ENCODE results near the gene ACTR6.
"Not testable (repeated sequence)": the region's sequence is repeated elsewhere in the genome, so short reads cannot be mapped to it uniquely, and the experiment has no call there.

Gene ACTR6

GRCh38 chr12:100200463-100201181 lies at the start of gene ACTR6:
Gene ACTR6 (plus strand): TSS chr12:100200815. CDS start chr12:100200852, 37 bp downstream.
- peak; percentile 99 for DNase-seq

GRCh38 chr12:100151769-100152168 lies 48.8 kb upstream of the ACTR6 start:
- no peak for DNase-seq

GRCh38 chr12:100153131-100153530 lies 47.5 kb upstream of the ACTR6 start:
- no peak for DNase-seq

DNA sequence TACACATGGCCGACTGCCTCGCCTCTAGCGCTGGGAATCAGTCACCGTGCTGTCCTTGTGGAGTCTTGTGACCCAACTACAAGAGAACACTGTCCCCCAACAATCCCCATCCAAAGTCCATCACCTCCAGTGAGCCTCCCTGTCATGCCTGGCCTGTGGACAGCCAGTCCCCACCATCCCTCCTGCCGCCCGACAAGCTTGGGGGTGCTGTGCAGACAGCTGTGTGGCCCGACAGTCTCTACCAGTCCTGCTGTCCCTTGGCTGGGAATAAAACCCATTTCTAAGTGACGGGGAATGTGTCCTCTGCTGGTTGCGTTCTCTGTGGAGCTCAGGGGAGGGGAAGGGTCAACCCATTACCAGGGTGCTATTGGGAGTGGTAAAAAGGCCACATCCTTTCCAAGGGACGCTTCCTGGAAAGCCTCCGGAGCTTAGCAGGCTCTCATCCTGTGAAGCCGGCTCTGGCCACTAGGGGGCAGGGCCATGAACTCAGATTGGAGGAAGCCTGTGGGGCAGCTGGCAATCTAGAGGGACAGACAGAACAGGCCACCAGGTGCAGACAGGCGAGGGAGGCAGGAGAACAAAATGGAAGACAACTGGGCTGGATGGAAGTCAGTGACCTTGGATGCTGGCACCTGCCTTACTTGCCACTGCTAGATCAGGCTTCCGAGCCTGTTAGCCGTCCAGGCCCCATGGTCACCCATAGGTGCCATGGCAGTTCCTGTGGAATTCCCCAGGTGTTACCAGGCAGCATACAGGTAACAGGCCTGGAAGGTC lies 46.0 kb upstream of the ACTR6 start:
- peak; percentile 90 for DNase-seq

DNA sequence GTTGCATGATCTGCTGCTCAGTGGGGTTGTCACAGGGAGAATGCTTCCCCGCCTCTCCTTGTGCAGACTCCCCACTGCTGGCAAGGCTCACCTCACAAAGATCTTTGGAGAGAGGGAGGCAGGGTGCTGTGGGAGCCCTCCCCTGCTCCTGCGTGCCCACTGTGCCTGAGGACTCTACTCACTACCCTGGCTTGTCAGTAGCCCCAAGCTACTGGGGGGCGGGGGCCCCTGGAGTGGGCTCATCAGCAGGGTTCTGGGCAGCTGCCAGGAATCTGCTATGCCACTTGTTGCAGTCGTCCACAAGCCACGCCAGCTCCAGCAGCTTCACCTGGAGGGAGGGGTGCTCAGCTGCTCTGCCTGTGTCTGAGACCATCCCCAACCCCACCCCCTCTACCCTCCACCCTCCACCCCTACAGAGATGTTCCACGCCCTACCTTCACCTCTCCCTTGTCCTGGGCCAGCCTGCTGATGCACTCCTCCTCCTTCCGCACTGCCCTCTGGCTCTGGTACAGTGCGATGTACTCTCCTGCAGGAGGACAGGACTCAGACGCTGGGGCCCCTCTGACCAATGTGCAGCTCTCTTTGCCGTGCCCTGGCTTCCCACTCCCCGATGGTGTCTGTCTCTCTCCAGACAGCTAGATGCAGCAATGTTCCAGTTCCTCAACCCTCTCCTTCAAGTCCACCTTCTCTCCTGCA lies 43.7 kb upstream of the ACTR6 start:
- DNase-seq, result no peak

GRCh38 chr12:100157427-100157821 lies 43.2 kb upstream of the ACTR6 start:
- no peak for DNase-seq

- DNase-seq, result no peak
Measured at GRCh38 chr12:100158535-100158934, 42.1 kb upstream of the ACTR6 start.

GRCh38 chr12:100159391-100160104 lies 41.1 kb upstream of the ACTR6 start:
- no peak for DNase-seq

DNA sequence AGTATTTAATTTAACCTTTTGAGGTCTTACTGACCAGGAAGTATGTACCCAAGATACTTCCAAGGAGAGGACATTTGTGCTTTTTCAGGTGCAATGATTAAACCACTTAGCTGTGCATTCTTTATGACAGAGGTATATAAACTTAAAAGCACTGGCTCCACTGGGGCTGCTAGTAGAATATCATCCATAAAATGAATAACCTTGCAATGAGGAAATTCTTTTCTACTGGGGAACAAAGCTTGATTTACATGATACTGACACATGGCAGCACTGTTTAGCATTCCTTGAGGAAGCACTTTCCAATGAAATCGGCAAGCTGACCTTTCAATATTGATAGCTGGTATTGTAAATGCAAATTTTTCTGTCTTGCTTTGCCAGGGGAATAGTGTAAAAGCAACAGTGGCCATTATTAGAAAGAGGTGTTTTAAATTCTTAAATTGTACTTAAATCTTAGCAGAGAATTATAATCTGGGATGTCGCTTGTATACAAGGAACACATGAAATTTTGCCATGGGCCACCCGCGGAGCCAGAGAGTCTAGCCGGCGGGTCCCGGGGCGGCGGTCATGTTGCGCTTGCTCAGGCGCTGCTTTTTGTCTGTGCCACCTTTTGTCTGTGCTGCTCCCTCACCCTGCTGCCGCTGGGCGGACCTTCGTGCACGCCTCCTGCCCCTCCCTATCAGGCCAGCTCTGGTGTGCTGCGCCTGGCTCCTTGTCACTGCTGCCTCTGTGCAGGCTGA lies 37.0 kb upstream of the ACTR6 start:
- peak; percentile 96 for DNase-seq

DNA sequence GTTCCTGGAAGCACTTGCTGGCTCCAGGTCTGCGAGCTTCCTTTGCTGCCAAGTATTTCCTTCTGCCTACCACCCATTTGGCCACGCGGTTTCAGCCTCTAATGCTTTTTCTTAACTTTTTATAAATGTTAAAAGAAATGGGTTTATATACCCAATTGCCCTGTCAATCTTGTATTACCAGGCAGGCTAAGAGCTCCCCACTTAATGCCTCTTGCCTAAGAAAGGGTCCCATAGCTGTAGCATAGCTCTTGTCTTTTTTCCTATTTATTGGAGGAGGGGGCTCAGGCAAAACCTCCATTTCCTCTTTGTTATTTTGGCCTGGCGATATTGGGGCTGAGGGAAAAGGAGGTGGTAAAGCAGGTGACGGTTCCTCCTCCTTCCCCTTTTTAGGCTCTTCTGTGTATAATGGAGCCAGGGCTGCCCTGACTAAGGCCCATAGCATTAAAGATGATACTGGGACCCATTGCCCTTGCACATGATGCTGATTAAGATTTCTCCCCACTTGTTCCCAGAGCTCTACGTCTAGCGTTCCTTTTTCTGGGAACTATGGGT lies 36.4 kb upstream of the ACTR6 start:
- DNase-seq, result no peak

DNA sequence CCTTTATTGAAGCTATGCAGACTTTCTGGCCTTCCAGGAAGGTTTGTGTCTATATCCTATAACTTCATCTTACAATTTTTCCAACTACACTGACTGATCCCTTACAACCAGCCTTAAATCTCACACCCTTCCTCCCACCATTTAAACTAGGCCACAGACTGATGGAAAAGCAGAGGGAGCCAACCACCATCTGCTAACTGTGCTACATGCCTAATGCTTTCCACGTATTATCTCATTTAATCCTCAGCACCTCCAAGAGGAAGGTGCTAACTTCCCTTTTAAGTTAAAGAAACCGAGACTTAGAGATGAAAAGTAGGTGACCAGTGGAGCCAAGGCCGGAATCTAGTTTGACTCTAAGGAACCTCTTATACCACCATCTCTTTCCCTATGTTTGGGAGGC lies 35.3 kb upstream of the ACTR6 start:
- DNase-seq, result no peak

DNA sequence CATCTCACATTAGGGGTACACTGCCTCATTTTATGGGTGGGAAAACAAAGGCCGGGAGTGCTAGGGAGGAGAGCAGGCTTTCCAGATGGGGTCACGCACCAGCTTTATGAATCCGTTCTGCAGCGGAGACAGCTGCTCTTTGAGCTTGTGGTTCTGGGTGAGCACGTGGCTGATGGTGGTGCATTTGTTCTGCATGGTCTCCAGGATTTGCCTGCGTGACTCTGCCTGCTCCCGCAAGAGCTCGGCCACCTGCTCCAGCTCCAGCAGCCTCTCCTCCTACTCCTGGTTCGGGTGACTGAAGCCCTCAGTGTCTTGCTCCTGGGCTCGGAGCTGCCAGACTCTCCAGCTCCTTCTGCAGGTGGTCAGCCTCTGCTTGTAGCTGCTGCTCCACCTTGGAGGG lies 34.4 kb upstream of the ACTR6 start:
- DNase-seq, result no peak

GRCh38 chr12:100168562-100168961 lies 32.1 kb upstream of the ACTR6 start:
- DNase-seq, result no peak

- no peak for DNase-seq
Measured at GRCh38 chr12:100169345-100169744, 31.3 kb upstream of the ACTR6 start.

- DNase-seq, result no peak
Measured at GRCh38 chr12:100170313-100170858, 30.2 kb upstream of the ACTR6 start.

- no peak for DNase-seq
Measured at GRCh38 chr12:100171248-100171647, 29.4 kb upstream of the ACTR6 start.

DNA sequence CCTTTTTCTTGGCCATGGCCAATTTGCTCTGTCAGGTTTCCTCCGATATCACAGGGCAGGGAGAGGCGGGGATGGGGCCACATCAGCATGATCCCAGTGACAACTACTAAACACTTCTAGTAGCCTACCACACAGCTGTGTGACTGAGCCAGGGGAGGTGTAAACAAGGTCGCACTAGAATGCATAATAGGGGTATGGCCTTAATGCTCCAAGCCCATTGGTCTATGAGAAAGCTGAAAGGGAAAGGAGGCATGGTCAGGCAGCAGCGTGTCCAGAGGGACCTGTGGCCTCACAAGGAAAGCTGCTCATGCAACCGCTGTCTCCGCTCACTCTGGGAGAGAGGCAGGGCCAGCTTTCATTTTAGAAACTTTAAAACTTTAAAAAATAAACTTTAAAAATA lies 27.5 kb upstream of the ACTR6 start:
- DNase-seq, result no peak

- no peak for DNase-seq
Measured at GRCh38 chr12:100174495-100174894, 26.1 kb upstream of the ACTR6 start.

DNA sequence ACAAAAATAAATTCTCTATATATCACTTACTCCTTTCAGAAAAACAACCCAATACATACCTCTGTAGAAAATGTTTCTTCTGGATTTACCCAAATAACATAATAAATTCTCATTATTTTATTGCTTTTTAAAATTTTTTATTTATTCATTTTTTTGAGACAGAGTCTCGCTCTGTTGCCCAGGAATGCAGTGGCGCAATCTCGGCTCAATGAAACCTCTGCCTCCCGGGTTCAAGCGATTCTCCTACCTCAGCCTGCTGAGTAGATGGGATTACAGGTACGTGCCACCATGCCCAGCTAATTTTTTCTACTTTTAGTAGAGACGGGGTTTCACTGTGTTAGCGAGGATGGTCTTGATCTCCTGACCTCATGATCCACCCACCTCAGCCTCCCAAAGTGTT lies 24.1 kb upstream of the ACTR6 start:
- not testable (repeated sequence) for DNase-seq

DNA sequence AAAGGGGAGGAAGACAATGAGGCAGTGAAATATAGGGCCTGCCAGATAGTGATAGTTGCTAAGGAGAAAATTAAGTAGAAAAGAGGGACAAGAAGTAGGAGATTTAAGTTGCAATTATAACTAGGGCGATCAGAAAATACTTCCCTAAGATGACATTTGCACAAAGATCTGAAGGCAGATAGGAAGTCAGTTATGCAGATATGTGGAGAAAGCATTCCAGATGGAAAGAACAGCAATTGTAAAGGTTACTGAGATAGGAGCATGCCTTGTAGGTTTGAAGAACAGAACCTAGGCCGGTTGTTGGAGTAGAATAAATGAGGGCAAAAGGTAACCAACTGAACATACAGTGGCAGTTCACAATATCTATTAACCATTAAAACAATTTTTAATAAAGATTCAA lies 21.4 kb upstream of the ACTR6 start:
- no peak for DNase-seq

DNA sequence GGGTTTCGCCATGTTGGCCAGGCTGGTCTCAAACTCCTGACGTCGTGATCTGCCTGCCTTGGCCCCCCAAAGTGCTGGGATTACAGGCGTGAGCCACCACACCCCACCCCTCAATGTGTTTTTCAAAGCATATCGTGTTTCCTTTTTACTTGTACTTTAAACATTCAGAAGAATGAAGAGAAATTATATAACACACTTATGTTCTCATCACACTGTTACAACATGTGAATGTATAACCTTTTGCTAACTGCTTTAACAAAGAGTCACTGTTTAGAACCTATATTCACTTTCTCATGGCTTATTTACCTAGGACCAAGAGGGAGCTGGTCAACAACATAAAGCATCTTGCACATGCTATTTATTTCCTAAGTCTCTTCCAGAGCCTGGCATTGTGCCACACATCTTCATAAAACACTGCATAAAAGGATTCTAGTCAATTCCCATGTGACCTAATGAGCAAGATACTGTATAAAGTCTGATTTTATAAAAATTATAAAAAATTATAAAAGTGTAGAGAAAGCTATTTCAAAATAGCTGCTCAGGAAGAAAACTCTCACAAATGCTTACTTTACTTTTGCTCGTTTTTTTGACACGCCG lies 16.0 kb upstream of the ACTR6 start:
- DNase-seq, result no peak
